GM19043 (cell line): ENCODE measurements around the gene BAAT.
"Not testable (repeated sequence)": the region's sequence is repeated elsewhere in the genome, so short reads cannot be mapped to it uniquely, and the experiment has no call there.

Experiments used
- ATAC-seq: cut with Tn5 transposase; IDR thresholded peaks from one replicate; pipeline ENCODE4 v1.9.1; 2021; ENCODE audit warnings: low read depth; ENCODE audit not compliant: unreplicated experiment

BAAT gene

DNA sequence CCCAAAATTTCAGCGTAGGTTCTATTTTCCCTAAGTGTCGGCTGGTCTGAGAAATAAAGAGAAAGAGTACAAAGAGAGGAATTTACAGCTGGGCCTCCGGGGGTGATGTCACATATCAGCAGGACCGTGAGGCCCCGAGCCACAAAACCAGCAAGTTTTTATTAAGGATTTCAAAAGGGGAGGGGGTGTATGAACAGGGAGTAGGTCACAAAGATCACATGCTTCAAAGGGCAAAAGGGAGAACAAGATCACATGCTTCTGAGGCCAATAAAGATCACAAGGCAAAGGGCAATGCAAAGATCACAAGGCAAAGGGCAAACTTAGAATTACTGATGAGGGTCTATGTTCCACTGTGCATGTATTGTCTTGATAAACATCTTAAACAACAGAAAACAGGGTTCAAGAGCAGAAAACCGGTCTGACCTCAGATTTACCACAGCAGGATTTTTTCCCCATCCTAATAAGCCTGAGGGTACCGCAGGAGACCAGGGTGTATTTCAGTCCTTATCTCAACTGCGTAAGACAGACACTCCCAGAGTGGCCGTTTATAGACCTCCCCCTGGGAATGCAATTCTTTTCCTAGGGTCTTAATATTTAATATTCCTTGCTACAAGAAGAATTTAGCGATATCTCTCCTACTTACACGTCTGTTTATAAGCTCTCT, at the start of gene BAAT:
Gene BAAT, minus strand, starts transcription at position 134 of the 664 bp plus-strand sequence. CDS start 13,602 bp downstream, outside the sequence.
- not testable (repeated sequence) for ATAC-seq

GRCh38 chr9:101433229-101433628, 48.4 kb upstream of the BAAT start:
- ATAC-seq, result no peak

- no peak for ATAC-seq
These were observed 47.9 kb upstream of the BAAT start for GRCh38 chr9:101432740-101433139.

DNA sequence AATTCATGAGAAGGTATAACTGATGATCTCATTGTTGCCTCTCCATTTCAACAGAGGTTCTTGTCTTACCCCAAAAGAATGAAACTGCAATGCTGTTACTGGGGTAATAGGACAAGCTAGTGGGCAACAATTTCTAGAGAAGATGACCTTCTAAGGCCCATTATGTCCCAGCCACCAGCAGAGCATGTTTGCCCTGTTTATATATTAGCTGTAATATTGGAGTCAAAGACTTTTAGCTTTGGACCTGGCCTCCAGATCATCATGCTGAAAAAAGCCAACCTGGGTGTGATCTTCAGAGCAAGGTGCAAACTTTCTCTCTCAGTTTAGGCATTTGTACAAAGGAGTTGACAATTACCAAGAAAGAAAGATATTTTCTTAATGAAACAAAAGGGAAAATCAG, 47.4 kb upstream of the BAAT start:
- no peak for ATAC-seq

- ATAC-seq, result no peak
These were observed 44.9 kb upstream of the BAAT start for GRCh38 chr9:101429736-101430135.

DNA sequence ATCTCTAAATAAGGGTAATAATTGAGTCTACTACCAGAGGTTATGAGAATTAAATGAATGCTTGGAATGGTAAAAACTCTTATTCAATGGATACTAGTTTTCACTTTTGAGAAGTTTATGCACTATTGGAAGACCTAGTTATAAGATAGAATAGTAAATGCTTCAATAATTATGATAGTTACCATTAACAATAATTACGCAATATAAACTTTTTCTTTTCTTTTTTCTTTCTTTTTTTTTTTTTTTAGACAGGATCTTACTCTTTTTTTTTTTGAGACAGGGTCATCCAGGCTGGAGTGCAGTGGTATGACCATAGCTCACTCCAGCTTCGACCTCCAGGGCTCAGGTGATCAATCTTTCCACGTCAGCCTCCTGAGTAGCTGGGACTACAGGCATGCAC, 44.1 kb upstream of the BAAT start:
- no peak for ATAC-seq

GRCh38 chr9:101427957-101428655, 43.3 kb upstream of the BAAT start:
- no peak for ATAC-seq

DNA sequence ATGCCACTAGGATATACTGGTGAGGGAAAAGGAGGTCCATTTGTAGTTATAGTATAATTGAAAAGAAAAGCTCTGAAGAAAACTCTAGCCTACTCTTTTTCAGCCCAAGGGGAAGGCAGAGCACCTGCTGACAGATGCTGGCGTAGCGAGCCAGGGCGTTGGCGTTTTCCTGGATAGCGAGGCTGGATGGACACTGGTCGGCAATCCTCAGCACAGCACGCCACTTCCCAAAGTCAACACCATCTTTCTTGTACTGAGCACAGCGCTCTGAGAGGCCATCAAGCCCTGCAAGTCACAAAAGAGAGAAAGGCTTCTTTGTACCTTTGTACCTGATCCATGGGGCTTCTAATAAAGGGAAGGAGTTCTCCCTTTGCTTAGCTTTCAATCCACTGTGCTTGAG, 42.6 kb upstream of the BAAT start:
- ATAC-seq, result no peak

- no peak for ATAC-seq
These were observed 36.9 kb upstream of the BAAT start for GRCh38 chr9:101421653-101422065.

GRCh38 chr9:101419863-101420262, 35.1 kb upstream of the BAAT start:
- ATAC-seq, result no peak

GRCh38 chr9:101418518-101419430, 34.0 kb upstream of the BAAT start:
- ATAC-seq, result no peak

- ATAC-seq, result no peak
These were observed 33.2 kb upstream of the BAAT start for GRCh38 chr9:101417977-101418376.

- ATAC-seq, result no peak
These were observed 32.6 kb upstream of the BAAT start for GRCh38 chr9:101417389-101417788.

GRCh38 chr9:101415578-101415977, 30.8 kb upstream of the BAAT start:
- ATAC-seq, result no peak

GRCh38 chr9:101414839-101415238, 30.0 kb upstream of the BAAT start:
- no peak for ATAC-seq

- no peak for ATAC-seq
These were observed 24.3 kb upstream of the BAAT start for GRCh38 chr9:101409079-101409477.

GRCh38 chr9:101408374-101409078, 23.7 kb upstream of the BAAT start:
- no peak for ATAC-seq

GRCh38 chr9:101403516-101404285, 18.9 kb upstream of the BAAT start:
- no peak for ATAC-seq

DNA sequence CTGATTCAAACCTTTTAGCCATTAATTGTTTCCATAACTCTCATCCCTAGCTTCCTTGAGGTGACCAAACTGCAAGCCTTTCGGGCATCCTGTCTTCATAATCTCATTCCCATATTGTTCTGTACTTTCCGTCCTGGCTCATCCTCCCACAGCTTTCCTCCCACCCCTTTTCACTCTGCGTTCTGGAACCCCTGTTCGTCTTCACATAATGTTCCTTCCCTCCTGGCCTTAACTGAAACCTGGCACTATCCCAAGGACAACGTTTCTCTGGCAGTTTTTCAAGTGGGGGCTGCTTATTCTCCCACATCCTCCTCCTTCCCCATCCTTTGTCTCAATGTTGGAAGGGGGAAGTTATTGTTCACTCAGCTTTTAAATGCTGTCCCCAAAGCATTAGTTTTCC, 15.3 kb upstream of the BAAT start:
- ATAC-seq, result no peak

DNA sequence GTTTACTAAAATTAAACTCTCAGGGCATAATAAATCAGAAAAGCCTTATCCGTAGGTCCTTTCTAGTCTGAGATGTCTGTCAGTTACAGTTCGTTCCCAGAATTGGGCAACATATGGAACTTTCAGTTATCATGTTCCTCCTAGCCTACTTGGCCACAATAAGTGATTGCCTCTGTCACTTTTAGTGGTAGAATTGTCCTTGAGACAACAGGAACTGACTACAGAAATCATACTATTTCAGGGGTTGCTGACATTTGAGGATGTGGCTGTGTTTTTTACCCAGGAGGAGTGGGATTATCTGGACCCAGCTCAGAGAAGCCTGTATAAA, 14.8 kb upstream of the BAAT start:
- ATAC-seq, result no peak
